Measurements from ENCODE around the gene SYNPO2L. TPM values are rescaled to one million over a fixed set of nuclear protein-coding genes. Genes with fewer than 3 reads are reported as not detected.

The SYNPO2L gene
- total and polyA plus RNA-seq, 8 donors = 0.03 to 0.12 TPM; not detected in 6

DNA sequence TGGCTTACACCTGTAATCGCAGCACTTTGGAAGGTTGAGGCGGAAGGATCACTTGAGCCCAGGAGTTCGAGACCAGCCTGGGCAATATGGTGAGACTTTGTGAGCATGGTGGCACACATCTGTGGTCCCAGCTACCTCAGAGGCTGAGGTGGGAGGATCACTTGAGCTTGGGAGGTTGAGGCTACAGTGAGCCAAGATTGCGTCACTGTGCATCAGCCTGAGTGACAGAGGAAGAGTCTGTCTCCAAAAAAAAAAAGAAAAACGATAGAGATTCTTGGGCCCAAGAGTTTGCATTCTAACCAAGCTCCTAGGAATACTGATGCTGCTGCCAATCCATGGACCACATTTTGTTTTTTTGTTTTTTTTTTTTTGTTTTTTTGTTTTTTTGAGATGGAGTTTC lies 26.7 kb downstream of the SYNPO2L start:
- Histone ChIP-seq H3K4me1 (peaks cover 8 to 20% (median 15%) of the 10 kb centered on the region in 4 donors), H3K4me3 (no peak overlapping the region), H3K9me3 (no peaks in the 10 kb centered on the region), H3K27me3 (no peaks in the 10 kb centered on the region), H3K36me3 (no peaks in the 10 kb centered on the region), H3K27ac (no peak overlapping the region)
- TF ChIP-seq POLR2A (IDR thresholded peaks at IDR 0.05) (no peak), POLR2AphosphoS5 (IDR thresholded peaks at IDR 0.05) (no peak), EP300 (IDR thresholded peaks at IDR 0.05) (no peak)
- TF ChIP-seq, protein P1, sequence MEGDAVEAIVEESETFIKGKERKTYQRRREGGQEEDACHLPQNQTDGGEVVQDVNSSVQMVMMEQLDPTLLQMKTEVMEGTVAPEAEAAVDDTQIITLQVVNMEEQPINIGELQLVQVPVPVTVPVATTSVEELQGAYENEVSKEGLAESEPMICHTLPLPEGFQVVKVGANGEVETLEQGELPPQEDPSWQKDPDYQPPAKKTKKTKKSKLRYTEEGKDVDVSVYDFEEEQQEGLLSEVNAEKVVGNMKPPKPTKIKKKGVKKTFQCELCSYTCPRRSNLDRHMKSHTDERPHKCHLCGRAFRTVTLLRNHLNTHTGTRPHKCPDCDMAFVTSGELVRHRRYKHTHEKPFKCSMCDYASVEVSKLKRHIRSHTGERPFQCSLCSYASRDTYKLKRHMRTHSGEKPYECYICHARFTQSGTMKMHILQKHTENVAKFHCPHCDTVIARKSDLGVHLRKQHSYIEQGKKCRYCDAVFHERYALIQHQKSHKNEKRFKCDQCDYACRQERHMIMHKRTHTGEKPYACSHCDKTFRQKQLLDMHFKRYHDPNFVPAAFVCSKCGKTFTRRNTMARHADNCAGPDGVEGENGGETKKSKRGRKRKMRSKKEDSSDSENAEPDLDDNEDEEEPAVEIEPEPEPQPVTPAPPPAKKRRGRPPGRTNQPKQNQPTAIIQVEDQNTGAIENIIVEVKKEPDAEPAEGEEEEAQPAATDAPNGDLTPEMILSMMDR (IDR thresholded peaks at IDR 0.05) = no peak
- 85 to 98% (median 97%) methylated on average over 5 of the region's 5 CpGs for whole genome bisulfite sequencing, 5 donors
- intact Hi-C loops (cut with DNase I; ENCODE audit: low total_unique reads) = no loop called here
- DNase-seq = no peak

DNA sequence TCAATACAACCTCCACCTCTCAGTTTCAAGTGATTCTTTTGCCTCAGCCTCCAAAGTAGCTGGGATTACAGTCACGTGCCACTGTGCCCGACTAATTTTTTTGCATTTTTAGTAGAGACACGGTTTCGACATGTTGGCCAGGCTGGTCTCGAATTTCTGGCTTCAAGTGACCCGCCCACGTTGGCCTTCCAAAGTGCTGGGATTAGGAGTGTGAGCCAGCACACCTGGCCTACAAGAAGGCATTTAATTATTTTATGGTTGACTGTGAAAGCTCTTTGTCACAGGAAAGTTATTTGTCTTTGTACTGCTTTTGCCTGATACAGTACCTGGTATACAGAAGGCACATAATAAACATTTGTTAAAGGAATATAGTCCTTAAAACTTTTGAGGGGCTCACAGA lies 27.4 kb downstream of the SYNPO2L start:
- Histone ChIP-seq H3K36me3 (no peaks in the 10 kb centered on the region), H3K4me1 (peaks cover 8 to 21% (median 15%) of the 10 kb centered on the region in 4 donors), H3K4me3 (no peak overlapping the region), H3K27ac (no peak overlapping the region), H3K27me3 (no peaks in the 10 kb centered on the region), H3K9me3 (no peaks in the 10 kb centered on the region)
- intact Hi-C loops (cut with DNase I; ENCODE audit: low total_unique reads) = no loop called here
- TF ChIP-seq, protein P1 (IDR thresholded peaks at IDR 0.05) = no peak
- TF ChIP-seq POLR2A (IDR thresholded peaks at IDR 0.05) (no peak), EP300 (IDR thresholded peaks at IDR 0.05) (no peak), POLR2AphosphoS5 (IDR thresholded peaks at IDR 0.05) (no peak)
- WGBS, 5 donors = 67 to 76% (median 70%) methylated on average over 7 of the region's 7 CpGs
- DNase-seq = peak in 1 of 2 donors; percentile 36

DNA sequence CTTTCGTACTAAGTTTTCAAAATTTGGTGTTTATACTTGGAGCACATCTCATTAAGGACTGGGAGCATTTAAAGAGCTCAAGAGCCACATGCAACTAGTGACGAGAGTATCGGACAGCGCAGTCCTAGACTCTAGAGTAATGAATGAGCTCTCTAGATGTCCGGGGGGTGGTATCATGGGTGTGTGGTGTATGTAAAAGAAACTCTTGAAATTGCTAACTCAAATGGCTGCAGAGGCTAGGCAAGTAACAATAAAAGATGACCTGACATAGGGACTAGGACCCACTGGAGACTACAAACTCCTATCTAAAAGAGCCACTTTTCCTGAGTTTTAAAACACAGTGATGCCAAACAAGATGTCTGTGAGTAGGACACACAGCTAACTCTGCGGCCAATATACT lies 28.5 kb downstream of the SYNPO2L start:
- TF ChIP-seq POLR2A (IDR thresholded peaks at IDR 0.05) (no peak), POLR2AphosphoS5 (IDR thresholded peaks at IDR 0.05) (no peak), EP300 (IDR thresholded peaks at IDR 0.05) (no peak)
- TF ChIP-seq, protein P1 (IDR thresholded peaks at IDR 0.05) = no peak
- no peak for DNase-seq
- peak overlapping the region in 1 of 4 donors; percentile 97 for H3K4me3 ChIP-seq
- H3K4me1 ChIP-seq = peaks cover 8 to 21% (median 15%) of the 10 kb centered on the region in 4 donors
- no peaks in the 10 kb centered on the region for H3K27me3 ChIP-seq
- 90 to 96% (median 95%) methylated on average over 6 of the region's 6 CpGs for WGBS, 5 donors
- H3K27ac ChIP-seq = no peak overlapping the region
- H3K36me3 ChIP-seq = no peaks in the 10 kb centered on the region
- intact Hi-C loops (cut with DNase I; ENCODE audit: low total_unique reads) = no loop called here
- H3K9me3 ChIP-seq = no peaks in the 10 kb centered on the region

DNA sequence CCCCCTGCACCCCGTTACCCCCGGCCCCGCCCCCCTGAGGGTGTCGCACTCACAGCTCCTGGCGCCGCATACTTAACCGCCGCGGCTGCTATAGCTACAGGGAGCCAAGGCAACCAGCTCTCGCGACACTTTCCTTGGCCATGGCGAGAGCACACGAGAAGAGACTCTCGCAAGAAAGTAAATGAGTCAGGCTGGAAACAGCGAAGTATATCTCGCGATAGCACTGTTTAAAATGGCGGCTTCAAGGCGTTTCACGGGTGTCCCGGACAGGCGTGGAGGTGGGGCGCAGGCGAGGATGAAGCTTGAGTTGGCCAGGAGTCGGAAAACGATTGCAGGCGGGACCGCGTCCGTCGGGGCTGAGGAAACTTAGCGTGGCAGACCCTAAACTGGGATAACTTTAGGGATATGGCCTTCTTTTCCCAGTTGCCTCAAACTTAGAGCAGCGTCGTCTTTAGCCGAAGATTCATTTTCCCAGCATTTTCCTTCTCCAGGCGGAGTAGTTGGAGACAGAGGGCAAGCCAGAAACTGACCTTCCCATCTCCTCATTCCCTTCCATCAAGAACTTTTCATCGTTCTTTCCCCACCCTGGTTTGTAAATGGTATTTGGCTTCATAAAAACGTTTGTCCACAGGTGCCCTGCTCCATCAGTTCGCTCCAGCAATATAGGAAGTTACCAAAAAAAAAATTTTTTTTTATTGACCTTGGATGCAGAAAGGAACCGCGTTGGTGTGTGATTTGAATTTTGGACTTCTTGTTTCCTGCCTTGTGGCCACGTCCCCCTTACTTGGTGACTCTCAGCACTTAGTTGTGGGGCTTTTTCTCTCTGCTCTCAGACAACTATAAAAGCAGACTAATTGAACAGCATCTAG lies 29.7 kb downstream of the SYNPO2L start:
- peak; percentile 97 to 99 for DNase-seq
- TF ChIP-seq POLR2A (IDR thresholded peaks at IDR 0.05) (peak in 1 of 4 donors; percentile 7), POLR2AphosphoS5 (IDR thresholded peaks at IDR 0.05) (peak; percentile 65 to 85 (median 79))
- TF ChIP-seq, protein P1 (IDR thresholded peaks at IDR 0.05) = no peak
- Histone ChIP-seq H3K9me3 (no peaks in the 10 kb centered on the region), H3K27ac (peak overlapping the region; percentile 77 to 89 (median 87)), H3K4me1 (peaks cover 8 to 21% (median 15%) of the 10 kb centered on the region in 4 donors), H3K4me3 (peak overlapping the region; percentile 83 to 97 (median 92)), H3K27me3 (no peaks in the 10 kb centered on the region), H3K36me3 (no peaks in the 10 kb centered on the region)
- 2% methylated on average over 33 to 42 of the region's 42 CpGs for WGBS, 5 donors
- intact Hi-C loops (cut with DNase I; ENCODE audit: low total_unique reads) = no loop called here

All from stomach (tissue), 9 donors.